Measurements from ENCODE around the gene SUMF1.

SUMF1 gene

GRCh38 chr3:4466741-4467521 is at the start of gene SUMF1:
TSS of gene SUMF1 (minus strand) at chr3:4467269. CDS start at chr3:4467245, 24 bp downstream.
- peak; percentile 89 for DNase-seq (ENCODE audit: low read depth, low spot score)

- DNase-seq (ENCODE audit: low read depth, low spot score) = no peak
Measured at GRCh38 chr3:4515916-4516579, 49.0 kb upstream of the SUMF1 start.

GRCh38 chr3:4514916-4515315 is 47.8 kb upstream of the SUMF1 start:
- no peak for DNase-seq (ENCODE audit: low read depth, low spot score)

GRCh38 chr3:4514321-4514720 is 47.3 kb upstream of the SUMF1 start:
- no peak for DNase-seq (ENCODE audit: low read depth, low spot score)

- DNase-seq (ENCODE audit: low read depth, low spot score) = no peak
Measured at GRCh38 chr3:4512895-4513616, 46.0 kb upstream of the SUMF1 start.

- DNase-seq (ENCODE audit: low read depth, low spot score) = no peak
Measured at GRCh38 chr3:4511491-4512262, 44.6 kb upstream of the SUMF1 start.

GRCh38 chr3:4509983-4510755 is 43.1 kb upstream of the SUMF1 start:
- no peak for DNase-seq (ENCODE audit: low read depth, low spot score)

- no peak for DNase-seq (ENCODE audit: low read depth, low spot score)
Measured at GRCh38 chr3:4509043-4509442, 42.0 kb upstream of the SUMF1 start.

- DNase-seq (ENCODE audit: low read depth, low spot score) = no peak
Measured at GRCh38 chr3:4508048-4508981, 41.2 kb upstream of the SUMF1 start.

- DNase-seq (ENCODE audit: low read depth, low spot score) = no peak
Measured at GRCh38 chr3:4507024-4507596, 40.0 kb upstream of the SUMF1 start.

GRCh38 chr3:4506559-4507023 is 39.5 kb upstream of the SUMF1 start:
- DNase-seq (ENCODE audit: low read depth, low spot score) = no peak

- no peak for DNase-seq (ENCODE audit: low read depth, low spot score)
Measured at GRCh38 chr3:4505688-4506558, 38.9 kb upstream of the SUMF1 start.

GRCh38 chr3:4504340-4505261 is 37.5 kb upstream of the SUMF1 start:
- no peak for DNase-seq (ENCODE audit: low read depth, low spot score)

GRCh38 chr3:4503050-4503449 is 36.0 kb upstream of the SUMF1 start:
- DNase-seq (ENCODE audit: low read depth, low spot score) = no peak

- no peak for DNase-seq (ENCODE audit: low read depth, low spot score)
Measured at GRCh38 chr3:4501927-4502326, 34.9 kb upstream of the SUMF1 start.

- no peak for DNase-seq (ENCODE audit: low read depth, low spot score)
Measured at GRCh38 chr3:4501437-4501836, 34.4 kb upstream of the SUMF1 start.

- DNase-seq (ENCODE audit: low read depth, low spot score) = no peak
Measured at GRCh38 chr3:4498446-4498845, 31.4 kb upstream of the SUMF1 start.
